Choroid plexus epithelial cell (primary cell): ENCODE measurements around the gene FAM163B.

Experiments used
- DNase-seq: peaks from one replicate; pipeline ENCODE4 v3.0.0-alpha.2; 2010; ENCODE audit warnings: low read depth
- H3K4me3 ChIP-seq: 2 replicates; pipeline ENCODE4 v1.5.1; 2011; ENCODE audit warnings: low read depth, mild to moderate bottlenecking, control low read depth, low read length, moderate library complexity
- CTCF ChIP-seq: conservative IDR thresholded peaks from 2 replicates; pipeline ENCODE4 v1.5.1; 2011; ENCODE audit warnings: low read depth, mild to moderate bottlenecking, control low read depth, inconsistent platforms, low read length, moderate library complexity

The FAM163B gene

GRCh38 chr9:133643362-133643755, 34.2 kb upstream of the FAM163B start:
- no peak for TF ChIP-seq CTCF
- no peak for DNase-seq
- H3K4me3 ChIP-seq = no peak overlapping the region

- TF ChIP-seq CTCF = no peak
- no peak overlapping the region for H3K4me3 ChIP-seq
- no peak for DNase-seq
Measured at GRCh38 chr9:133642708-133643361, 33.6 kb upstream of the FAM163B start.

GRCh38 chr9:133641861-133642595, 32.8 kb upstream of the FAM163B start:
- no peak for TF ChIP-seq CTCF

GRCh38 chr9:133641396-133641655, 32.1 kb upstream of the FAM163B start:
- no peak for TF ChIP-seq CTCF
- no peak overlapping the region for H3K4me3 ChIP-seq
- DNase-seq = no peak

More at GRCh38 chr9:133641861-133642595, 32.8 kb upstream of the FAM163B start:
- DNase-seq = no peak
- H3K4me3 ChIP-seq = no peak overlapping the region

- TF ChIP-seq CTCF = no peak
- DNase-seq = no peak
- no peak overlapping the region for H3K4me3 ChIP-seq
Measured at GRCh38 chr9:133640580-133641395, 31.6 kb upstream of the FAM163B start.

- no peak for TF ChIP-seq CTCF
- H3K4me3 ChIP-seq = no peak overlapping the region
- no peak for DNase-seq
Measured at GRCh38 chr9:133640160-133640559, 31.0 kb upstream of the FAM163B start.
